ENCODE data around the gene NPPA.

- TF ChIP-seq, protein P1, sequence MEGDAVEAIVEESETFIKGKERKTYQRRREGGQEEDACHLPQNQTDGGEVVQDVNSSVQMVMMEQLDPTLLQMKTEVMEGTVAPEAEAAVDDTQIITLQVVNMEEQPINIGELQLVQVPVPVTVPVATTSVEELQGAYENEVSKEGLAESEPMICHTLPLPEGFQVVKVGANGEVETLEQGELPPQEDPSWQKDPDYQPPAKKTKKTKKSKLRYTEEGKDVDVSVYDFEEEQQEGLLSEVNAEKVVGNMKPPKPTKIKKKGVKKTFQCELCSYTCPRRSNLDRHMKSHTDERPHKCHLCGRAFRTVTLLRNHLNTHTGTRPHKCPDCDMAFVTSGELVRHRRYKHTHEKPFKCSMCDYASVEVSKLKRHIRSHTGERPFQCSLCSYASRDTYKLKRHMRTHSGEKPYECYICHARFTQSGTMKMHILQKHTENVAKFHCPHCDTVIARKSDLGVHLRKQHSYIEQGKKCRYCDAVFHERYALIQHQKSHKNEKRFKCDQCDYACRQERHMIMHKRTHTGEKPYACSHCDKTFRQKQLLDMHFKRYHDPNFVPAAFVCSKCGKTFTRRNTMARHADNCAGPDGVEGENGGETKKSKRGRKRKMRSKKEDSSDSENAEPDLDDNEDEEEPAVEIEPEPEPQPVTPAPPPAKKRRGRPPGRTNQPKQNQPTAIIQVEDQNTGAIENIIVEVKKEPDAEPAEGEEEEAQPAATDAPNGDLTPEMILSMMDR (IDR thresholded peaks at IDR 0.05; ENCODE audit: low read length), result no peak
- TF ChIP-seq EZH2 (IDR thresholded peaks at IDR 0.05; ENCODE audit: borderline replicate concordance, low read length), result no peak
Observed at GRCh38 chr1:11860587-11860986, 13.0 kb upstream of the NPPA start.

All from OCI-LY1 (cell line).